PC-3 (cell line): ENCODE results near the gene JARID2.

Experiments used
- EZH2 ChIP-seq: fragments of 300-600 bp; sonication (generic); IDR thresholded peaks from one replicate; pipeline ENCODE4 v1.6.1; 2017; ENCODE audit warnings: antibody characterized with exemption, mild to moderate bottlenecking, low read length; ENCODE audit not compliant: unreplicated experiment
- TF ChIP-seq, protein P1 (sequence below): fragments of 300-600 bp; sonication (generic); conservative IDR thresholded peaks from 2 replicates; pipeline ENCODE4 v1.5.1; 2017; ENCODE audit warnings: antibody characterized with exemption, low read depth, mild to moderate bottlenecking, low read length

- TF ChIP-seq, protein P1, sequence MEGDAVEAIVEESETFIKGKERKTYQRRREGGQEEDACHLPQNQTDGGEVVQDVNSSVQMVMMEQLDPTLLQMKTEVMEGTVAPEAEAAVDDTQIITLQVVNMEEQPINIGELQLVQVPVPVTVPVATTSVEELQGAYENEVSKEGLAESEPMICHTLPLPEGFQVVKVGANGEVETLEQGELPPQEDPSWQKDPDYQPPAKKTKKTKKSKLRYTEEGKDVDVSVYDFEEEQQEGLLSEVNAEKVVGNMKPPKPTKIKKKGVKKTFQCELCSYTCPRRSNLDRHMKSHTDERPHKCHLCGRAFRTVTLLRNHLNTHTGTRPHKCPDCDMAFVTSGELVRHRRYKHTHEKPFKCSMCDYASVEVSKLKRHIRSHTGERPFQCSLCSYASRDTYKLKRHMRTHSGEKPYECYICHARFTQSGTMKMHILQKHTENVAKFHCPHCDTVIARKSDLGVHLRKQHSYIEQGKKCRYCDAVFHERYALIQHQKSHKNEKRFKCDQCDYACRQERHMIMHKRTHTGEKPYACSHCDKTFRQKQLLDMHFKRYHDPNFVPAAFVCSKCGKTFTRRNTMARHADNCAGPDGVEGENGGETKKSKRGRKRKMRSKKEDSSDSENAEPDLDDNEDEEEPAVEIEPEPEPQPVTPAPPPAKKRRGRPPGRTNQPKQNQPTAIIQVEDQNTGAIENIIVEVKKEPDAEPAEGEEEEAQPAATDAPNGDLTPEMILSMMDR: no peak
- no peak for TF ChIP-seq EZH2
These were observed 205.9 kb downstream of the JARID2 start for GRCh38 chr6:15451738-15452137.
